AG09319 (cell line): ENCODE measurements around the gene PFDN4.

Source experiments
- DNase-seq: peaks from one replicate; pipeline ENCODE4 v3.0.0-alpha.2; 2010; ENCODE audit warnings: low read depth; ENCODE audit errors: extremely low read depth
- CTCF ChIP-seq: IDR thresholded peaks from 2 replicates; pipeline ENCODE4 v1.5.1; 2011; ENCODE audit warnings: low read depth, mild to moderate bottlenecking, inconsistent platforms, low read length, moderate library complexity

The PFDN4 gene

GRCh38 chr20:54168961-54169862 is 38.7 kb upstream of the PFDN4 start:
- no peak for TF ChIP-seq CTCF
- no peak for DNase-seq

GRCh38 chr20:54170026-54170471 is 37.8 kb upstream of the PFDN4 start:
- no peak for TF ChIP-seq CTCF
- no peak for DNase-seq

GRCh38 chr20:54170963-54171362 is 36.9 kb upstream of the PFDN4 start:
- no peak for DNase-seq
- no peak for TF ChIP-seq CTCF

GRCh38 chr20:54172532-54172855 is 35.4 kb upstream of the PFDN4 start:
- no peak for TF ChIP-seq CTCF
- no peak for DNase-seq

- TF ChIP-seq CTCF, result no peak
- no peak for DNase-seq
Measured at GRCh38 chr20:54172856-54173652, 34.8 kb upstream of the PFDN4 start.

DNA sequence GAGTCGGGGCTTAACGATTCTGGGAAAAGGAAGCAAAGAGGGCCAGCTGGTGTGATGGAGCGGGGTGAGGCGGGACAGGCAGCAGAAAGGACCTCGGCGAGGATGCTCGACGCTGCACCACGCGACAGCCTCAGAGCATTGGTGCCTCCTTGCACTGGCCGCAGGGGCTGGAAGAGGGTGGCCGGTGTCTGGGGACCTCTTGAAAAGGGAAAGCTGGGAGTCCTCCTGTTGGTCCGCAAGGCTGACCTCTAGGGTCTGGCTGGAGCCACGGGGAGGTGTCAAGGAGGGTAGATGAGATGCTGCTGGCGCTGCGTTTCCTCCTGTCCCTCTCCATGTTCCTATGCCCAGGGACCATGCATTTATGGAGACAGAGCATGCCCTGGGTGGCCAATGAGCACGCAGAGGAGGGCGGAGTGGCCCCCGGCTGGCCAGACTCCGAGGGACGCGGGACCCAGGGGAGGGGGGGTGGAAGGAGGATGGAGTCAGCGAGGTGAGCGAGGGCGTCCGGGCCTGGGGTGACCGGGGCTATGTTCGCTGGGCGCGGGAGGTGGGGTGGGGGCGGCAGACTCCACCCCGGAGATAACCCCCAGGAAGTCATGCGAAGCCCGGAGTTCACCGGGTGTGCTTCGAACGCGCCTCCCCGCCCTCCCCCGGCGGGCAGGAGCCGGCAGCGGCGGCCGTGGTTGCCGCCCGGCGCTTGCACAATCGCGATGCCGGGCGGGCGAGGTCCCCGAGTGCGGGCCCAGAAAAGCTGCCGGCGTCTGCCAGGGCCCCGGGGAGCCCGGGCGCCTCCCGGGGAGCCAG is 34.0 kb upstream of the PFDN4 start, which contains the start of gene CYP24A1:
Gene CYP24A1 (minus strand): TSS at position 334 of the 804 bp plus-strand sequence. CDS start 407 bp downstream, outside the sequence.
- TF ChIP-seq CTCF, result no peak
- no peak for DNase-seq
